OCI-LY7 (cell line): ENCODE results near the gene IL1RAPL1. TPM values are rescaled to one million over a fixed set of nuclear protein-coding genes. Genes with fewer than 3 reads are reported as not detected.

ENCODE experiments used
- BruUV-seq: library from RNA; stranded (reverse); fragments of 400-500 nt; replicated peaks from 2 replicates; lab custom pipeline; 2021; lab: Mats Ljungman, UMichigan
- CTCF ChIA-PET: fragments of 300-600 bp; sonication (Branson Sonifier 250); formaldehyde crosslinking; loops from one replicate; lab custom pipeline; 2022; ENCODE audit warnings: antibody characterized with exemption; ENCODE audit not compliant: unreplicated experiment; lab: Charles Lee
- POLR2A ChIA-PET: fragments of 300-600 bp; sonication (Branson Sonifier 250); formaldehyde crosslinking; loops from one replicate; lab custom pipeline; 2022; ENCODE audit warnings: antibody characterized with exemption; lab: Charles Lee
- DNase-seq: peaks from one replicate; pipeline ENCODE4 v3.0.0-alpha.2; 2015; ENCODE audit warnings: low spot score
- H2AFZ ChIP-seq: fragments of 200-600 bp; sonication (generic), shearing (Covaris generic); 2 replicates; pipeline ENCODE4 v1.6.1; 2014; ENCODE audit warnings: mild to moderate bottlenecking, antibody characterized with exemption, low read length, moderate library complexity
- H3K27ac ChIP-seq: fragments of 200-600 bp; sonication (generic); 2 replicates; pipeline ENCODE4 v1.5.1; 2014; ENCODE audit warnings: mixed run types, low read depth, mild to moderate bottlenecking, moderate library complexity, low read length, inconsistent platforms; ENCODE audit not compliant: poor library complexity, severe bottlenecking
- H3K36me3 ChIP-seq: fragments of 200-600 bp; sonication (generic); 2 replicates; pipeline ENCODE4 v1.6.1; 2014; ENCODE audit warnings: mild to moderate bottlenecking, antibody characterized with exemption, low read length, moderate library complexity, mixed read lengths; ENCODE audit not compliant: insufficient read depth
- H3K4me1 ChIP-seq: fragments of 200-600 bp; sonication (generic); 2 replicates; pipeline ENCODE4 v1.5.1; 2014; ENCODE audit warnings: mild to moderate bottlenecking, low read length; ENCODE audit not compliant: insufficient read depth, poor library complexity, severe bottlenecking
- H3K4me2 ChIP-seq: fragments of 200-600 bp; sonication (generic); 2 replicates; pipeline ENCODE4 v1.6.1; 2014; ENCODE audit warnings: mild to moderate bottlenecking, low read length
- H3K4me3 ChIP-seq: fragments of 200-600 bp; sonication (generic); 2 replicates; pipeline ENCODE4 v1.5.1; 2014; ENCODE audit warnings: mild to moderate bottlenecking, low read depth, low read length; ENCODE audit not compliant: poor library complexity, severe bottlenecking
- H3K79me2 ChIP-seq: fragments of 200-600 bp; sonication (generic); 2 replicates; pipeline ENCODE4 v1.6.1; 2016; ENCODE audit warnings: low read depth, mild to moderate bottlenecking, low read length, moderate library complexity, mixed read lengths; ENCODE audit not compliant: insufficient read depth
- H3K9me2 ChIP-seq: fragments of 200-600 bp; sonication (generic); 2 replicates; pipeline ENCODE4 v1.6.1; 2016; ENCODE audit warnings: mild to moderate bottlenecking, low read length, mixed read lengths; ENCODE audit not compliant: insufficient read depth
- H3K9me3 ChIP-seq: fragments of 200-600 bp; sonication (generic); 2 replicates; pipeline ENCODE4 v1.6.1; 2014; ENCODE audit warnings: mild to moderate bottlenecking, mixed run types, low read length, mixed read lengths
- H4K20me1 ChIP-seq: fragments of 200-600 bp; sonication (generic); 2 replicates; pipeline ENCODE4 v1.6.1; 2014; ENCODE audit warnings: mild to moderate bottlenecking, antibody characterized with exemption, low read length, moderate library complexity, mixed read lengths; ENCODE audit not compliant: insufficient read depth
- CTCF ChIP-seq: fragments of 200-600 bp; sonication (generic); conservative IDR thresholded peaks from 2 replicates; pipeline ENCODE4 v1.5.1; 2014; ENCODE audit warnings: mild to moderate bottlenecking, antibody characterized with exemption, low read length, moderate library complexity, mixed read lengths
- EZH2phosphoT487 ChIP-seq: fragments of 200-600 bp; sonication (generic); IDR thresholded peaks from 2 replicates; pipeline ENCODE4 v1.6.1; 2018; ENCODE audit warnings: low read depth, borderline replicate concordance, mild to moderate bottlenecking, mixed run types, antibody characterized with exemption, low read length, moderate library complexity, mixed read lengths
- intact Hi-C: fragments of 100-400 bp; cut with micrococcal nuclease; formaldehyde crosslinking; loops from one replicate; pipeline ENCODE4 v1.10.0; 2022; ENCODE audit not compliant: unreplicated experiment
- total RNA-seq, 2 experiments: library from RNA; depleted of rRNA in 1 of 2; stranded (reverse); fragments of >200 nt in 1 of 2; shearing (Covaris generic) in 1 of 2; gene quantifications; 2 replicates each; pipeline ENCODE4 v1.2.3, GENCODE V29; 2014 to 2022

IL1RAPL1 gene
- total RNA-seq, 2 experiments from 2014 or later, result not detected

GRCh38 chrX:28609917-28610613 lies 22.8 kb downstream of the IL1RAPL1 start:
- Histone ChIP-seq H3K9me2 (no peaks in the 10 kb centered on the region), H3K36me3 (no peaks in the 10 kb centered on the region), H4K20me1 (no peaks in the 10 kb centered on the region), H3K4me2 (no peak overlapping the region), H2AFZ (no peak overlapping the region), H3K27ac (no peak overlapping the region), H3K79me2 (no peaks in the 10 kb centered on the region), H3K4me1 (no peaks in the 10 kb centered on the region), H3K4me3 (no peak overlapping the region), H3K9me3 (no peaks in the 10 kb centered on the region)
- no TSS peak for BruUV-seq
- TF ChIP-seq EZH2phosphoT487 (no peak), CTCF (no peak)
- intact Hi-C loops, result no loop called here
- no peak for DNase-seq
- ChIA-PET POLR2A (no interaction called here), CTCF (no interaction called here)

- Histone ChIP-seq H3K9me2 (no peaks in the 10 kb centered on the region), H3K79me2 (no peaks in the 10 kb centered on the region), H3K27ac (no peak overlapping the region), H3K36me3 (no peaks in the 10 kb centered on the region), H2AFZ (no peak overlapping the region), H3K4me2 (no peak overlapping the region), H3K9me3 (no peaks in the 10 kb centered on the region), H3K4me3 (no peak overlapping the region), H4K20me1 (no peaks in the 10 kb centered on the region), H3K4me1 (no peaks in the 10 kb centered on the region)
- intact Hi-C loops, result no loop called here
- TF ChIP-seq EZH2phosphoT487, result no peak
- TF ChIP-seq CTCF, result no peak
- DNase-seq, result no peak
- CTCF ChIA-PET, result no interaction called here
- POLR2A ChIA-PET, result no interaction called here
- BruUV-seq, result no TSS peak
Measured at GRCh38 chrX:28610746-28611145, 23.5 kb downstream of the IL1RAPL1 start.

GRCh38 chrX:28613558-28613957 lies 26.3 kb downstream of the IL1RAPL1 start:
- H3K4me2 ChIP-seq, result no peak overlapping the region
- no peaks in the 10 kb centered on the region for H3K4me1 ChIP-seq
- no peaks in the 10 kb centered on the region for H3K79me2 ChIP-seq
- H3K9me3 ChIP-seq, result no peaks in the 10 kb centered on the region
- H3K27ac ChIP-seq, result no peak overlapping the region
- DNase-seq, result no peak
- H3K36me3 ChIP-seq, result no peaks in the 10 kb centered on the region
- no peak overlapping the region for H2AFZ ChIP-seq
- CTCF ChIA-PET, result no interaction called here
- no peaks in the 10 kb centered on the region for H3K9me2 ChIP-seq
- no peak overlapping the region for H3K4me3 ChIP-seq
- no peak for TF ChIP-seq EZH2phosphoT487
- TF ChIP-seq CTCF, result no peak
- POLR2A ChIA-PET, result no interaction called here
- intact Hi-C loops, result no loop called here
- no peaks in the 10 kb centered on the region for H4K20me1 ChIP-seq
- BruUV-seq, result no TSS peak
